SIG-M5 treated with dmso at 0.1 percent for 504 hours (cell line): ENCODE data around the gene CRYBG3.
A peak's percentile ranks its signal among the peaks of the same experiment; 100 is the strongest.
"Not testable (repeated sequence)": the region's sequence is repeated elsewhere in the genome, so short reads cannot be mapped to it uniquely, and the experiment has no call there.

Experiments
- DNase-seq: peaks from one replicate; lab custom pipeline; 2025; ENCODE audit not compliant: unreplicated experiment; lab: John Stamatoyannopoulos, UW

CRYBG3 gene

DNA sequence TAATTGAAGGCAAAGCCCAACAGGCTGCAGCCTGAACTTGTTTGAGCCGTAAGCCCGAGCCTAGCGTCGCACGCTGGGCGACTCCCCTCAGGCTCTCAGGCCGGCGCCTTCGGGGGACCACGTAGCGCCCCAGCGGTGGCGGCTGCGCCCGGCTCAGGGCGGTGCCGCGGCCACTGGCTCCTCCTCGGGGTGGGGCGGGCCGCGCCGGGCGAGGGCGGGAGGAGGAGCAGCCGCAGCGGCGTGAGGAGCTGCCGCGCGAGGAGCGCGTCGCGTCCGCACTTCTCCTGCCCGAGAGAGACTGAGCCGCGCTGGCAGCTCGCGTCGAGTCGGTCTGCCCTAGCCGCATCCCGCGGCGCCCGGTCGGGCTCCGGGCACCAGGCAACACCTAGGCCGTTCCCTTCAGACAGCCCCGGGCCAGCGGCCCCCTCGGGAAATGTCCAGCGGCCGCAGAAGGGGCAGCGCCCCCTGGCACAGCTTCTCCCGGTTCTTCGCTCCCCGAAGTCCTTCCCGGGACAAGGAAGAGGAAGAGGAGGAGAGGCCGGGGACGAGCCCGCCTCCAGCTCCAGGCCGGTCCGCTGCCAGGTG is at the start of gene CRYBG3:
CRYBG3 (plus strand) TSS at position 238 of the 585 bp plus-strand sequence; CDS start at position 434, 196 bp downstream.
- DNase-seq, result peak; percentile 78

DNA sequence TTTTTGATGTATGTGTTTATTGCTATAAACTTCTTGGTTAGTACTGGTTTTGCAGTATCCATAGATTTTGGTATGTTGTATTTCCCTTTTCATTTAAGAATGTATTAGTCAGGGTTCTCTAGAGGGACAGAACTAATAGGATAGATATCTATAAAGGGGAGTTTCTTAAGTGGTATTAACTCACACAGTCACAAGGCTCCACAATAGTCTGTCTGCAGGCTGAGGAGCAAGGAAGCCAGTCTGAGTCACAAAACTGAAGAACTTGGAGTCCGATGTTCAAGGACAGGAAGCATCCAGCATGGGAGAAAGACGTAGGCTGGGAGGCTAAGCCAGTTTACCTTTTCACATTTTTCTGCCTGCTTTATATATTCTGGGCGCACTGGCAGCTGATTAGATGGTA is 48.9 kb upstream of the CRYBG3 start:
- DNase-seq, result no peak

DNA sequence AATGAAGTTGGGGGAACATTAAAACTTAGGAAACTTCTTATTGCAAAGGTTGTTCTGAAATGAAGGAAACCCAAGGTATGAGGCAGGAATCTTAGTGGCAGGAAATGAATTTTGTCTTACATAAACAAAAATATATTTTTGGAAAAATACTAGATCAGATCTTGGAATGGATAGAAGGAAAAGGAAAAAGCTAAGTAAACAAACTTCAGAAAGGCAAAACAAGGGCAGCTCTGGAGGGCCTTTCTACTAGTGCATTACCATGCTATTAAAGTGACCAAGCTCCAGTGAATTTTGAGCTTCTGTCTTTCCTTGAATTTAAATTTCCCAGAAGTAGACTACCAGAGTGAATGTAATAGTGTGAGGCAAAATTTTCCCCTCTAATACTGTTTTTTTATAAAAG is 43.7 kb upstream of the CRYBG3 start:
- no peak for DNase-seq

DNA sequence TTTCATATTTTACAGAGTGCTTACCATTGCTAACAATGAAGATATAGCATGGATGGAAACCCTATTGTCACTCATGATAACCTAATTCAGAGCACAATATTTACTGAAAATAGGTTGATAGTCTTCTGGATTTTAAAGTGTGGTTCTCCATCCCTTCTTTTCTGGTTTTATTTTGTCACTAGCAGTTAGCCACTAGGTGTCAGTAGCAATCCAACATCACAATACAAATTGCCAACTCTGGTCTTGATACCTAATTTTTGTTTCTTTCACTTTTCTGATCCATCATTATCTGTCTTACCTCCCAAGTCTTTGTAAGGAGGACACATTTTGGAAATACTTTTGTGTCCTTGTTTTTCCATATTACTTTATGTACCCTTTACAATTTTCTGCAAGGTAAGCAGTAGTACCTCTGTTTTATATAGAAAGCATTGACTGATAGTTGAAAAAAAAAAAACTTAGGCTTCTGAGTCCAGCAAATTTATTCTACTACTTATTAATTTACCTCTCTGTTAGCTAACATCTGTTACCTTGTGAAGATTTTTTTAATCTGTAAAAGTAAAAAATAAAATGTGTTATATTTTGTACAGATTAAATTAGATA is 28.3 kb upstream of the CRYBG3 start:
- peak; percentile 71 for DNase-seq

DNA sequence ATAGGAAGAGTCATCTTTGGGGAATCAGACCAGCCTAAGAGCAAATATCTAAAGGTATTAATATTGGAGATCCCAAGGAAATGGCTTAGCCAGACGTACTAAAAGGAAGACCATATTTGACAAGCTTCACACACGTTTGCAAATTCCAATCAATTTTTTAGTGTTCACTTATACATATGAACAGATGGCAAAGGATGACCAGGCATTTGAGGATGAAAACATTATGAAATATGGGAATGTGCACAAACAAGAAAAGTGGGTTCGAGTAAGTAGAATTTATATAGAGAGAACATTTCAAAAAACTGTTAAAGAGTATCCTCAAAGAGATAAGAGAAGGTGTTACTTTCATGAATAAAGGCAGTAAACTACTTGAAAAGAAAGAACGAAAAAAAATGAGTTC is 25.9 kb upstream of the CRYBG3 start:
- DNase-seq, result no peak

DNA sequence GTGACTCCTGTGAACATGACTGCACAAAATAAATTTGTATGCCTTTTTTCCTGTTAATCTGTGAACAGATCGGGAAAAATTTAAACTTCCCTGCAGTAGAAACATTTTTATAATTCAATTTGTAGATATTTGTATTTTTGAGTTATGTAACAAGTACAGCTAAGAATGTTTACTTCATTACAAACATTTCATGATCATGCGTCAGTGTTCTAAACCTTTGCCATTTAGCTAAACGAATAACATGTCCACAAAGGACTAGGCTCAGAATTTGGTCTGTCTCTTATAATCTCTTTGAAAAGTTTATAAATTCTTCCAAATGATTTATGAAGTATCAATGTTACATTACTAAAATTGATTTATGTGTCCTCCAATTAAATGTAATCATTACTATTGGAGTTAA is 17.3 kb upstream of the CRYBG3 start:
- DNase-seq, result no peak

DNA sequence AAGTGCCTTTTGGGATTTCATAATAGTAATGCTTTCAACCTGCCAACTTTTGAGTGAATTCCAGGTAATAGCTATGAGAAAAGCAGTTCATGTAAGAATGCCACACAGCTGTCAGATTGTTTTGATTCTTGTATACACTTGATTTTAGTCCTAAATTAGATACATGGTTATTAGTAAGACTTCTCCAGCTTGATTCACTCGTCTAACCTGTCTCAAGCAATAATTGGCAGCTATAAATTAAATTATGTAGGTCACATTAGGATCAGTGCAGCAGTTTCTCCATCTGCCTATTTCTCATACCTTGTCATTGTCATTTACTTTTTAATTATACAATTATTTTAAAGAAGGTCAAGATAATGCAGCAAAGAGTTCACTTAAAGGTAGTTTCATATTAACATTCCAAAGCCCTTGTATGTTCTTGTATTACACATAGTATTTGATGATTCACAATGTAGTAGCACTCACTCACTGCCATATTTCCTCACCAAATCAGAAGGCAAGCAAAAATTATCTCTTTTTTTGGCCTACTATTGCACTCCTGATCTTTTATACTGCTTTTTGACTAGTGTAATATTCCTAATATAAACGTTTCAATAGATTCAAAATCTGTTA is 10.9 kb upstream of the CRYBG3 start:
- no peak for DNase-seq

DNA sequence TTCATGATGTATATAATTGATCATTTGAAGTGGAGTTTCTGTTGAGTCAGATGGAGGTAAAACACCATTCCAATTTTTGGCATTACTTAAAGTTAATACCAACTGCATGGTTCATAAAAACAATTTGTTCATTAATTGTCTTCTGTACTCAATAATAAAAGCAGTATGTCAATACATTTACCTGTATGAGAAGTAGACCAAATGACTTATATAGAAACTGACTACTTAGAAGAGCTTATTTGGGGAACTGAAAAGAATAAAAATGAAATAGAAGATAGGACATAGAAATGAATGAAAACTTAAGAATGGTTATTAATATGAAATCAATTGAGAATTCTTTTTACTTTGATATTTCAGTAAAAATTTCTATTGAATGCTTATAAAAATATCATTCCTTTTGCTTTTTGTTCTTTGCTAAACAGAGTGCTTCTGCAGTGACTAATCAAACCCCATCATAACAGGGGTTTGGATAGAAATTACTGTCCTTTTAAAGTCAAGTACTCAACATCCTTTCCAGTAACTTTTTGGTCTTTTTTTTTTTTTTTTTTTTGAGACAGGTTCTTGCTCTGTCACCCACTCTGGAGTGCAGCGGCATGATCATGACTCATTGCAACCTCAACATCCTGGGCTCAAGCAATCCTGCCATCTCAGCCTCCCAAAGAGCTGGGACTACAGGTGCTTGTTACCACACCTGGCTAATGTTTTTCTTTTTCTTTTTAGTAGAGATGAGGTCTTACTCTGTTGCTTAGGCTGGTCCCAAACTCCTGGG is 6.5 kb upstream of the CRYBG3 start:
- DNase-seq, result no peak

DNA sequence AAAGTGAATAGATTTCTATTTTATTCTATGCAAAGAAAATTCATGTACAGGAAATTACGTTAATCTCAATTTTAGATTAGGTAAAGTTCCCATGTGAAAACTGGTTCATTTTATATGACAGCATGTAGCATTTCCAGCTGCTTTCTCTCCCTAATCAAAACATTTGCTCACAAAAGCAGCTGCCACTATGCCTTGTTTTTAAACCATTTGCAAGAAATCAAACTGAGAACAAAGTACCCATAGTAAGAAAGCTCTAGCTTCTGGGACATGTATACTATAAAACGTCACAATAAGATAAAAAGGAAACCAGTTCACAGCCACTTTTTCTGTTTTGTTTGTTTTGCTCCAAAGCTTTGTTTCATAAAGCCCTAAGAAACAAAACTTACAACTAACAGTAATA is 5.0 kb upstream of the CRYBG3 start:
- no peak for DNase-seq

DNA sequence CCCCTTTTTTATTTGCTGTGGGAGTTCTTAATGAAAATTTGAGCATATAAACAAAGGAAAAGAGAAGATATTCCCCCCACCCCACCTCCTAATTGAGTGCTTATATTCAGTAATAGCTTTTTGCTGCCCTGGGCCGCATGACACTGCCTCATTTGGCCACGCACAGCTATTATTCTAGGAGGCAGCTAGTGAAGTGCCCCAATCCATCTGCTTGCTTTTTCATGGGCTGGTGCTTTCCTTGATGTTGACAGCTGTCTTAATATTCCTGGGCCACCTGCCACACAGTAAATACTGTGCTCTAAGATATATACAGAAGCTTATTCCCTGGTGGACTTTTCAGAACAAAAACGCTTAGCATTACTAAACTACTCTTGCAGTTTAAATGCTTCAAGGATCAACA is 3.8 kb upstream of the CRYBG3 start:
- no peak for DNase-seq

DNA sequence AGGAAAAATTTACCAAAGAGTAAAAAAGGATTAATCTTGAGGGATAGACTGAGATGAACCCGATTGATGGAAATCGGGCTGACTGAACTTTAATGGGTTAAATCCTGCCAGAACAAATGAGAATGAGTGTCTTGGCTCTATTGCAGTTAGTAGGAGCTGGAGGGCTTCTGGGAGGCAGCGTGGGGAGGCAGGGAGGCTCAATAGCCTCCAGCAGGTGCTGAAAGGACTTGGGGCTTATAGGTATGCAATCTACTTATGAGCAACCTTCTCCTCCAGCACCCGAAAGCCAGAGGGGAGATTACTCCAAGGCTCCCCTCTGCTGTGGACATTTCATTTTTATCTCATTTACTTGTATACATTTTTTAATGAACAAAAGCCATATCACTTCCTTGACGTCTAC is 1.0 kb upstream of the CRYBG3 start:
- no peak for DNase-seq

DNA sequence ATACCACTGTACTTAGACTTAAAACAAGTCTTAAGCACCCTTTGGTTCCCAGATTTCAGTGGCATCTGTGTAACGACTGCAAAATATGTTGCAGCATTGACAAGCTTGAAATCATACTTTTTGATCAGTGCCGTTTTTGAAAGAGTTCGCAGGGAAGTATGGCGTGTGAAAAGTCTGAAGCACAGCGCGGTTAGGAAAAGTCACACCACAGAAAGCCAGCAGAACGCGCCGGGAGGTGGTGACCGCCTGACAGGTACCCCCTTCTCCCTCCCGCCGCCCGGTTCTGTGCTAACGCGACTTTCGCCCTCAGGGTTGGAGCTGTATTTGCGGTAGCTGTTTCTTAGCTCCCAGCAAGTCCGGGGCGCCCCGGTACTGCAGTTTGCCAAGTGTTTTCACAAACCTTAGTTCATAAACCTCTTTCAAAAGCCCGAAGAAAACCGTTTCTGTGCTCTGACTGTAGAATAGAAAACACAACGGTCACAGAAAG is 481 bp upstream of the CRYBG3 start:
- peak; percentile 54 for DNase-seq

DNA sequence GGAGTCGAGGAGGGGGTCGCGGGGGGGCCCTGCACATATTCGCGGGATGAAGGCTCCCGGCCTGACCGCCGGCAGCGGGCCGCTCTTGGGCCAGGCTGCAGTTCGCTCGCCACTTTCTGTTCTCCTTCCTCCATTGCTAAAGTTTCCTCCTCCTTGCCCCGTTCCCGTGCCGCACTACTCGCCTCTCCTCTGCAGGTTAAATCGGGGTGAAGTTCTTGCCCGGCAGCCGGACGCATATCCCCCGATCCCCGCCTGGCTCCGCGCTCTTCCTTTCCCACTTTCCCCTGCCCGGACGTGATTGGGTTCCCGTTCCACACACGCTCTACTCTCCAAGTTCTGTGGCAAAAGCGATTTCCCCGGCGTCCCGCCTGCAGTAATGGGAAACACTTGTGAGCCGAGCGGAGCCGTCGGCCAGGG is 556 bp downstream of the CRYBG3 start:
- peak; percentile 43 for DNase-seq

DNA sequence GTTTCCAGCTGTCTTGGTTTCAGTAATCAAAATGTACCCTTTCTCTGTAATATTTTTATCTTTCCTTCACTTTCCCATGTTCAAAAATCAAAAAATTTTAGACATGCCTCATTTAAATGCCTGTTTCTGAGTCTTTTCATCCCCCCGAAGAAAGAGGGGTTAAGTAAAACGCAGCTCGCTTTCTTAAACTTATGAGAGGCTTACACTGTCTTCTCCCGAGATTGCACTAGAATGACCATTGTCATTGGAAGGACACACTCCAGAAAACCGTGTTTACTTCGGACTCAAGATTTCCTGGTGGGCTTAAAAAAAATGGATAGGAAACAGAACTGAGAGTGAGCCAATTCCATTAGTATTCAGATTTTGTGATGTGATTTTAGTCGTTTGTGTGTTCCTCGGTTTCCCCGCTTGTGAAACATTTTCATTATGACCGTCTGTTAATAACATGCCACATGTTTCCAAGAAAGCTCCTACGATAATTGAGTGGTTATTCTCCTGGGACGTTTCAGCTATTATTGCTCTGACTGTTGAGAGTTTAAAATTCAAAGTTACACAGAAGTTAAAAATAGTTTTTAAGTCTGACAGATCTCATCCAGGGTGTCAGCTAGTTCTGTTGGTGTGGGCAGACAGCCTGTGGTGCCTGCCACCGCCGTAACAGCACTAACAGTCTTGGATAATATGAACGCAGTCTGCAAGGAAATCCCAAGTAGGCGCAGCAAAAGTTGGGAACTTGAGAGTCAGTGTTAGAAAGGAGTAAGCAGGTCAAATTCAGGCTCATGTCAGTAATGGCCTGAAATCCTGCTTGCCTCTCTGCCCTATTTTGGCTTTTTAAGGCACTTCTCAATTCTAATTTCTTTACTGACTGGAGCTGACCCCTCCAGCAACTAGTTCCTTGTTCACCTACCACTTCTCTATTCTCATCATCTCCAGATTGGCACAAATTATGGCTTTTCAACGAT is 1.5 kb downstream of the CRYBG3 start:
- peak; percentile 20 for DNase-seq

DNA sequence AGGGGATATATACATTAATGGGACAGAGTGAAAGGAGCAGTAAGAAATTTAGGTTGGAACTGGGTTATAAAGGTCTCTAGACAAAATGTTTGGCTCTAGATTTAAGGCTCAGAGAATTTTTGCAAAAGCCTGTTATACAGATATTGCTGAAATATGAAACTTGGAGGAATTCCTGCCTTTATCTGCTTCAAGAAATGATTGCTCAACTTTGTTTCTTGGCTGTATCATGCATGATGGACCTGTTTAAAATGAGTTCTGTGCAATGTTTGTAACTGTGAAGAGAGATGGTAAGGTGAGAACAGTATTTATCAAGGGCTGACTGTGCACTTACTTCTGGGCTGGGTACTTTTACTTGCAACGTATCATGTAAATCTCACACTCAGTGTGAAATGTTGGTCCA is 3.3 kb downstream of the CRYBG3 start:
- no peak for DNase-seq

DNA sequence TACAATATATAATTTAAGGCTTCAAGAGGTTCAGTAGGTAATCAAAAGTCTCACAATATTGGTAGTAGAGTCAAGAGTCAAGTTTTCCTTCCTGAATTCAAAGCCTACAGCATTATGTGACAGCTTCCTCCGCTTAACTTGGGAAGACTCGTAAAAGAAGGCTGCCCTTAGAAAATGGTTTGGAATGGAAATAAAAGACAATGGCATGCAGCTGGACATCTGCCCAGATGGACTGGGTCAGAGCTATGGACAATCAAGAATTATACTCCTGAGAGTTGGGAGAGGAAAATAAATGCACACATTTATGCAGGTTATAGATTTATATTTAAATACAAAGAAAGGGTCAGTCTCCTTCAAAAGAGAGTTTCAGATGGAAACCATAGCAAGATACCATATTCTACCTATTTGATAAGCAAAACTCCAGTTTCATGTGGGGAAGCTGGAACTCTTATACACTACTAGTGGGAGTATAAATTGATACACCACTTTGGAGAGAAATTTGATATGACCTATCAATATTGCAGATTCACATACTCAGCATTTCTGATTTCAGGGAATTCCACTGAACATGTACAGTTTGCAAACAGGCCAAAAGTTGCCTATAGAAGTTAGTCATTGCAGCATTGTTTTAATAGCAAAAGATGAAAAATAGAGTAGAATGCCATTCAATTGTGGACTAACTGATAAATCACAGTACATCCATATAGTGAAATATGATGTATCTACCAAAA is 6.1 kb downstream of the CRYBG3 start:
- DNase-seq, result no peak

DNA sequence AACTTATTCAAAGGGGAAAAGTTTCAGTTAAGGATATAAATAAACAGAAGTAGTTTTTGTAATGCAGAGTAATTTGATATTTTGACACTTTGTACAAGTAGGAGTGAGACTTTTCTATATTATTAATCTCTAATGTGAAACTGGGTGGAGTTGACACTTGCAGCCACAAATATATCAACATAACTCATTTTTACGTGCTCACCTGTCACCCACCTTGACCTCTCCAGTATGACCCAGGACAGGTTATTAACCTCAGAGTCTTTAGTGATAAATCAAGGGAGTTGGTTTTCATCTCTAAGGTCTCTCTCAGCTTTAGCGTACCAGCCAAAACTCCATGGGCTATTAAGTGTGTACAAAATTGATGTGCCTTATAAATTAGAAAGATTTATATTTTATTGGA is 7.4 kb downstream of the CRYBG3 start:
- no peak for DNase-seq

DNA sequence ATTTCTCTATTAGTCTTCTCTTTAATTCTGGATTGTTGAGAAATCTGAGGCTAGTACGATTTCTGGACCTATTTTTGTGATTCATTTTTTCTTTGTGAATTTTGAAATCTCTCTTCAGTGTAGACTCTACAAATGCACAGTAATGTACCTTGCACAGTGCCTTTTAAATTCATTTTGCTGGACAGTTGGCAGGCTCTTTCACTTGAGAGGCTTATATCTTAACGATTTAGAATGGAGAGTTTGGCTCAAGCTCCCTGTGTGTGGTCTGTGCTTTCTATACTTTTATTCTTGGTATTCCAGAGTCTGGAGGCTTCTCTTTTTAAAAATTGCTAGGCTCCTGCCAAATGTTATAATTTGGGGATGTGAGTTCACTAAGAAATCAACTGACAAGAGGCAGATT is 8.8 kb downstream of the CRYBG3 start:
- no peak for DNase-seq

DNA sequence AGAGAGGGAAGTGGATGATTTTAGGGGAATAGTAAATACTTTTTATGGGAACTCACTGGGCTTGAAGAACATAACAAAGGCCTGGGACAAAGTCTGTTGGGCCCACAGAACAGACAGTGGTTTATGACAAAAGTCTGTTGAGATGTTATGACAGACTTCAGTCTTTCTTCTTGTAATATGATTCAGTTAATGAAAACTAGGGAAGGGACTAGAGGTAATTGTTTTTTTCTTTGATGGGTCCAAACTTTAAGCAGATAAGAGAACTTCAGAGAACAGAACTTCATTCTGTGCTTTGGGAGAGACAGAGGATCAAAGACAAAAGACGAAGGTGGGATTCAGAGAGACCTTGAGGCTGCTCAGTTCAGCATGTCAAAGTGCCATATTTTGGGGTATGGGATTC is 9.3 kb downstream of the CRYBG3 start:
- DNase-seq, result no peak

DNA sequence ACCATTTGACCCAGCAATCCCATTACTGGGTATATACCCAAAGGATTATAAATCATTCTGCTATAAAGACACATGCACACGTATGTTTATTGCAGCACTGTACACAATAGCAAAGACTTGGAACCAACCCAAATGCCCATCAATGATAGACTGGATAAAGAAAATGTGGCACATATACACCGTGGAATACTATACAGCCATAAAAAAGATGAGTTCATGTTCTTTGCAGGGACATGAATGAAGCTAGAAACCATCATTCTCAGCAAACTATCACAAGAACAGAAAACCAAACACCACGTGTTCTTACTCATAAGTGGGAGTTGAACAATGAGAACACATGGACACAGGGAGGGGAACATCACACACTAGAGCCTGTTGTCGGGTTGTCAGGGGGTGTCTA is 11.4 kb downstream of the CRYBG3 start:
- DNase-seq, result not testable (repeated sequence)
